HG03520 (cell line): ENCODE measurements around the gene MBD1.
"Not testable (repeated sequence)": the region's sequence is repeated elsewhere in the genome, so short reads cannot be mapped to it uniquely, and the experiment has no call there.

Experiments
- ATAC-seq: cut with Tn5 transposase; IDR thresholded peaks from one replicate; pipeline ENCODE4 v1.9.1; 2021; ENCODE audit warnings: mild to moderate bottlenecking, moderate library complexity; ENCODE audit not compliant: unreplicated experiment

MBD1 gene, protein sequence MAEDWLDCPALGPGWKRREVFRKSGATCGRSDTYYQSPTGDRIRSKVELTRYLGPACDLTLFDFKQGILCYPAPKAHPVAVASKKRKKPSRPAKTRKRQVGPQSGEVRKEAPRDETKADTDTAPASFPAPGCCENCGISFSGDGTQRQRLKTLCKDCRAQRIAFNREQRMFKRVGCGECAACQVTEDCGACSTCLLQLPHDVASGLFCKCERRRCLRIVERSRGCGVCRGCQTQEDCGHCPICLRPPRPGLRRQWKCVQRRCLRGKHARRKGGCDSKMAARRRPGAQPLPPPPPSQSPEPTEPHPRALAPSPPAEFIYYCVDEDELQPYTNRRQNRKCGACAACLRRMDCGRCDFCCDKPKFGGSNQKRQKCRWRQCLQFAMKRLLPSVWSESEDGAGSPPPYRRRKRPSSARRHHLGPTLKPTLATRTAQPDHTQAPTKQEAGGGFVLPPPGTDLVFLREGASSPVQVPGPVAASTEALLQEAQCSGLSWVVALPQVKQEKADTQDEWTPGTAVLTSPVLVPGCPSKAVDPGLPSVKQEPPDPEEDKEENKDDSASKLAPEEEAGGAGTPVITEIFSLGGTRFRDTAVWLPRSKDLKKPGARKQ

DNA sequence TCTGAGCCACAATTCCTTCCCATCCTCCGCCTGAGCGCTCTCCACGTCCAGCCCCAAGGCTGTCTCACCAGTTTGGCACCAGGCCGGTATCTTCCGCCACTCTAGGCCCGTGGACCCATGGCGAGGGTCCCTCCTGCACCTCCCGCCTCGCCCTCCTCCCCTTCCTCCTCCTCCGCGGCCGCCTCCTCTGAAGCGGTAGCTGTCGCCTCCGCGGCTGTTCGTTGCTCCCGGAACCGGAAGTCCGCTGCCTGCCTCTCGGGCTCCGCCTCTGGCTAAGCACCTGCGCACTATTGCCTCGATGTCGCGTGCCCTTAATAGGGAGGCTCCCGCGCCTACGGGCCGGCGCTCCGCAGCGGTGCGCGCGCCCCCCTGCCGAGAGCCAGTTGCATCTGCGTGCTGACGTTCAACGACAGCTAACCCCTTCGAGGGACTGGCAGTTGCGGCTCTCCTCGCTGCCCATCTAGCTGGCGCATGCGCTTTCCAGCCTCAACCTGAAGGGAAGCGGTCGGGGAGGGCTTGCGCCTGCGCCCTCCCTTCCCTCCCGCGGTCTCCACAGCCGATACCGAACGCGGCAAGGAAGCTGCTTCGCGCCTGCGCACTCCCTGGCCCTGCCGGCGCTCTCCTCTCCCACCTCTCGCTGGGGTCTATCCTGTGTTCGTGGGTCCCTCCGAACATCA, at the start of gene MBD1:
MBD1 (minus strand) TSS at position 229 of the 677 bp plus-strand sequence. CDS start 1,531 bp downstream, outside the sequence.
- peak; percentile 88 for ATAC-seq

DNA sequence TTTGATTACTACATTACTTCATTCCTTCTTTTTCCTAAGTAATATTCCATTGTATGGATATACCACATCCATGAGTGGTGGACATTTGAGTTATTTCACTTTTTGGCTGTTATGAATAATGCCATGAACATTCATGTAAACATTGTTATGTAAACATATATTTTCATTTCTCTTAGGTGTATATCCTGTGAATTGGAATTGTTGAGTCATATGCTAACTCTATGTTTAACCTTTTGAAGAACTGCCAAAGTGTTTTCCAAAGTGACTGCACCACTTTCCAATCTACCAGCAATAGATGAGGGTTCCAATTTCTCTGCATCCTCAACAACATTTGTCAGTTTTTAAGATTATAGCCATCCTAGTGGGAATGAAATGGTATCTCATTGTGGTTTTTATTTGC, 48.9 kb upstream of the MBD1 start:
- ATAC-seq: no peak

DNA sequence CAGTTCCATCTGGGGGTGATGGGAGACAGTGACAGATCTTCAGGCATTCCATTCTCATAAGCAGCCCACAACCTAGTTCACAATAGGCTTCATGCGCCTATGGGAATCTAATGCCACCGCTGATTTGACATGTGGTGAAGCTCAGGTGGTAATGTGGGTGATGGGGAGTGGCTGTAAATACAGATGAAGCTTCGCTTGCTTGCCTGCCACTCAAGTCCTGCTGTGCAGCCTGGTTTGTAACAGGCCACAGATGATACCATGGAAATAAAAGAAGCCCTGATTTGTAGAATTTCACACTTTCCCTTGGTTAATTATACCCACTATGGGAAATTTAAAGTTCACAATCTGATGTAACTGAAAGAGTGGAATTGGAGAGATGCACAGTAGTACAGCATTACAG, 46.7 kb upstream of the MBD1 start:
- no peak for ATAC-seq

DNA sequence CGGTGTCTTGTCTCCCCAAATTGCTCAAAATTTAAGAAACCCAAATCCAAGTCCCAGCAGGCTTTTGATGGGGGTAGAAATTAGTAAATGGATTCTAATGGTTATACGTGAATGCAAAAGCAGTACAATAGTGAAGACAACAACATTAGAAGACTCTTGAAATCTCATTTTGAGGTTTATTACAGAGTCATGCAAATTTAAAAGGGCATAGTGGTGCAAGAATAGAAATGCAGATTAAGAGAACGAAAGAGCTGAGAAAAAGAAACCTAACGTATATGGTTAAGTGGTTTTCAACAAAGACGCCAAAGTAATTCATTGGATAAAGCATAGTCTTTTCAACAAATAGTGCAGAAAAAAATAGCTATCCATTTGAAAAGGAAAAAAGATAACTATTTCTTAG, 39.4 kb upstream of the MBD1 start:
- peak; percentile 69 for ATAC-seq

DNA sequence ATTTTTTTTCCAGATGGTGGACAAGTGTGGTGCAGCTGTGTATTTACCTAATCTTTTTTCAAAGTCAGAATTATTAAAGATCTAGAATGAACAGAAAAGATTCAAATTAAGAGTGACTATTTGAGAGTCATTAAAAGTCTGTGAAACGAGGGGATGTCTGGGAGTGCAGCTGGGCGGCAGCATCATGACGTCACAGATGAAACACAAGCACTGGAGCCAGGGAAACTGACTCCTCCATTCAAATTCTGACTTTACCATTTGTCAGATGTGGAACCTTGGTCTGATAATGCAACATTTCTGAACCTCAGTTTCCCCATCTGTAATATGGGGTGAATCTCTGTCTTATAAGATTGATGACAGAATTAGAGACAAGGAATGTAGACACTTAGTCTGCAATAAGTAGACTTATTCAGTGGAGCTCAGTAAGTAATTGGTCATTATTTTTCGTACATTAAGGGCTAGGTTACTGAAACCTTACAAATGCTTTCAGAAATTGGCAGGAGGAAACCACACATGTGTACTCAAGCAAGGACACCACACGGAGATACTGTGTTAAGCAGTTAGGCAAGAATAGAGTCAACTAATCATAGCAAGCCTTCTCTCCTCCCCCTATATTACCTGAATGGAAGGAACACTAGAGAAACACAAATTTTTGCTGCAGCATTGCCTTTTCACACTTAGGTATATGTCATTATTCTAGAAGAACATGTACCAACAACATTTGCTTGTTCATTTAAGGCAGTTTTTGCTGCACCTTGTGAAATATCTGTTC, 34.0 kb upstream of the MBD1 start:
- peak; percentile 70 for ATAC-seq

DNA sequence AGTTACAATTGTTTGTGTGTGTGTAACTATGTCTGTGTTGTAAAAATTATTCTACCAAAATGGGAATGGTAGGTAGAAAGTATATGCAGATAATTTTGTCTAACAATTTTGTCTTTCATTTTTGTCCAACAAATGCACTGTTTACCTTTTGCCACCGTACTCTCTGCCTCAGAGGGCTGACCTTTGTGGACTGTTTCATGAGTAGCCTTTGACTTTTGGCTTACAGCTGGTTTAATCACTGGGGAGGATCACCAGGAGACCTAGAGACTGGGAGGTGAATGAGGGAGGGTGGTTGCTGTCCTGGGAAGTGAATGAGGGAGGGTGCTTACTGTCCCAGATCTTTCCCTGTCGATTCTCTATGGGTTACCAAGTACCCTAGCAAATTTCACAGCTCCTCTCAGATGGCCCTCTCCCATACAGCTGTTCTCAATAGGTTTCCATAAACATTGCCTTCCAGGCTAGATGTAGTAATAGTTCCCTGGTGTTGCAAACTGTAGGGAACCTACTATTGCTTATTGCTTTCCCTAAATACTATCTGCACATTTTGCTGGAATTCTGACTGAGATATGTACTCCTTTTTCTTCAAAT, 32.6 kb upstream of the MBD1 start:
- no peak for ATAC-seq

DNA sequence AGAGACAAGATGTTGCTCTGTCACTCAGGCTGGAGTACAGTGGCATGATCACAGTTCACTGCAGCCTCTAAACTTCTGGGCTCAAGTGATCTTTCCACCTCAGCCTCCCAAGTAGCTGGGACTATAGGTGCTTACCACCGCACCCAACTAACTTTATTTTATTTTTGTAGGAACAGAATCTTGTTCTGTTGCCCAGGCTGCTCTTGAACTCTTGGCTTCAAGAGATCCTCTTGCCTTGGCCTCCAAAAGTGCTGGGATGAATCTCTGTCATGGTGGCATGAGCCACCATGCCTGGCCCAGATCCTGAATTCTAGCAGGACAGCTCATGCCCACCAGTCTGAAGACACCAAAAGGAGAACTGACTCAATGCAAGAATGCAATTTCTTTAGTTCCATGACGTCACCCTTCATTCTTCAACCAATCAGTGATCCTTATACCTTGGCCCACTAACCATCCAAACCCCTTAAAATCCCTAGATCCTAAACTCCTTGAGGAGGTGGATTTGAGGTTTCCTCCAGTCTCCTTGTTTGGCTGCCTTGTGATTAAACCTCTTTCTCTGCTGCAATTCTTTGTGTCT, 31.8 kb upstream of the MBD1 start:
- peak; percentile 25 for ATAC-seq

DNA sequence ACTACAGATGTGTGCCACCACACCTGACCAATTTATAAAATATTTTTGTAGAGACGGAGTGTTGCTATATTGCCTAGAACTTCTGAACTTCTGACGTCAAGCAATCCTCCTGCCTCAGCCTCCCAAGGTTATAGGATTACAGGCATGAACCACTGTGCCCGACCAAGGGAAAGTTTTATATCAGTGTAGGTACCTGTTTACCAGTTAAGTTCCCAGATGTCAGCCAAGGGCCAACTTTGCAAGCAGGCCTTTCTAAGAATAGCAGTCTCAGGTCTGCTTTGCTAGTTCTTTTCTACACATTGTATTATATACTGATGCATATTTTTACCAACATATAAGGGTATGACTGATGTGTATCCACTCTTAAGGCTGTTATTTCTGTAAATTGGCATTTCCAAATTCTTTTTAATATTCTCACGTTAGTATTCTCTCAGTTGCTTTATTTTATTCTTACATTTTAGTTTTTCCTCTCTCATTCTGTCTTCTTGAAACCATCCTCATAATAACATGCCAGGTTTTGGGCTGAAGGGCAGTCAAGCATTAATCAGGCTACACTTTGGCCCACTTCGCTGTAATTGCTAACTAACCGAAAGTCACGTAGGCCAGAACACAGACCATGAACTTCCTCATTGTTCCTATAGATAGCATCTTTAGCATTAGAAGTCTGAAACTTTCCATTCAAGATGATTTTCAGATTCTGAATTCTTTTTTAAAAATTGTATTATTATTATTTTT, 31.1 kb upstream of the MBD1 start:
- peak; percentile 50 for ATAC-seq

DNA sequence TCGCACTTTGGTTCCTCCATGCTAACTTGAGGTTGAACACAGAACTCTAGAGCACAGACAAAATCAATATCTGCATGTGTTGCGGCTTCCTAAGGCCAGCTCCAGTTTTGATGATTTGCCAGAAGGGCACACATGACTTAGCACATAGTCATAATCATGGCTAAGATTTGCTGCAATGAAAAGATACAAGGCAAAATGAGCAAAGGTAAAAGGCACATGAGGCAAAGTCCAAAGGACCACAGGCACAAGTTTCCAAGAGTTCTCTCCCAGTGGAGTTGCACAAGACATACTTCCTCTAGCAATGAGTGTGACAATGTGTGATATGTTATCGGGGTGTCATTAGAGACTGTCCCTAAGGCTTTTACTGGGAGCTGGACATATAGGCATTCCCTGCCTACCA, 30.3 kb upstream of the MBD1 start:
- no peak for ATAC-seq

DNA sequence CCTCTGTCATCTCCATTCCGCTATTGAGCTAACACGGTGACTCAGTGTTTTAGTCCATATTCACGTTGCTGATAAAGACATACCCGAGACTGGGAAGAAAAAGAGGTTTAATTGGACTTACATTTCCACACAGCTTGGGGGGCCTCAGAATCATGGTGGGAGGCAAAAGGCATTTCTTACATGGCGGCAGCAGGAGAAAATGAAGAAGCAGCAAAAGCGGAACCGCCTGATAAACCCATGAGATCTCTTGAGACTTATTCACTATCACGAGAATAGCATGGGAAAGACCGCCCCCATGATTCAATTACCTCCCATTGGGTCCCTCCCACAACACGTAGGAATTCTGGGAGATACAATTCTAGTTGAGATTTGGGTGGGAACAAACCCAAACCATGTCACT, 28.8 kb upstream of the MBD1 start:
- ATAC-seq: no peak

DNA sequence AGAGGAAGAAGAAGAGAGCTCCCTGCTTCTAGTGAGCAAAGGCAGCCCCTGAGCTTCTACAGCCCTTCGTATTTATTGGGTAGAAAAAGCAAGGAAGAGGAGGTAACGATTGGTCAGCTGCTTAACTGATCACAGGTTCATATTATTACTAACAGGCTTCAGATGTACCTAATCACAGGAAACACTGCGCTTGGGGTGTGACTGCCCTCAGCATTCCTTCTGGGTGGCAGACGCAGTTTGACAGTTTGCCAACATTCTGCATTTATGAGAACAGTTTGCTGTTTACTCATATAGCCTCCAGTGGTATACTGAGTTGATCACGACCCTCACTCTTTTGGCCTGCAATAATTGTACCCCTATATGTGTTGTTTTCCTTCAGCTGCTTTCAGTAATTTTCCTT, 27.5 kb upstream of the MBD1 start:
- not testable (repeated sequence) for ATAC-seq

DNA sequence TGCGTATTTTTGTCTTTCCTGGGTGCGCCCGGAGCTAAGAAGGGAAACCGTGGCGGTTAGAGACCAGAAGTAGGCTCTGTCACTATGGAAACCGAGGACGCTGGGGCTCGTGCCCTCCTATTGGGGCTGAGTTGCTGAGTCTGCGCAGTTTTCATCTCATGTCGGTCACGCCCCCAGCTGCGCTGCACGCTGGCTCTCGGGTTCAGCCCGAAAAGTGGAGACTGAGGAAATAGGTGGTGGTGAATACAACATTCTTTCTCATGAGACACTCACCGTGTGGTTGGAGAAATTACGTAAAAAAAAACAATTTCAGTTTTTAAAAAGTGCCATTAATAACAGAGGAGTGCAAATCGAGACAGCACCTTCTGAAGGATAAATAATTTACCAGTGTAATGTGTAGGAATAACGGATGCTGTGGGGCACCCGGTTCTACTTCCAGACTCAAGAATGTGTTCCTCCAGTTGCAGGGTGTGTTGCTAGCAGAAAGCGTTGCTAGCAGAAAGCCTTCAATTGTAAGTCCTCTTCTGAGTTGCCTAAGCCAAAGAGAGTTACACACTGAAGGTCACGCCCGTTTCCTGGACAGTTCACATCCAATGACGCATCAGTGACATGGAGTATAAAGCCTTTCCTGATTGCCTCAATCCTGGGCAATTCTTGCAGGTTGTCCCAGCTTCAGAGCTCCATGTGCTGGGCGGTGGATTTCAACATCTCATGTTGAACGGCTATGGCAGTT, 26.6 kb upstream of the MBD1 start:
- ATAC-seq: peak; percentile 92

DNA sequence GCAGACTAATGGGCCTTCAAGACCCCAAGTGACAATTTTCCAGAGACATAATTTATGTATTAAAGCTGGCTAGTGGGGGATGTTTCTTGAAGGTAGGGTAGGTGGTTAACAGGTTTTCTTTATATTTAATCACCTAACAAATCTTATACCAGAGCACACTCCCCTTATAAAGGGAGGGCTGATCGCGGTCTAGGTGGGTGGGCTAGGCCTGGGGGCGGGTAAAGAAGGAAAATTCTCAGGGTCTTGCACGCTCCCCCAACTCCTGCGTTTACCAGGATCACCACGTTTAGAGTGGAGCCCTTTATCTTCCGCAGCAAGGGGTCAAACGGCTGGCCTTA, 26.0 kb upstream of the MBD1 start:
- no peak for ATAC-seq

DNA sequence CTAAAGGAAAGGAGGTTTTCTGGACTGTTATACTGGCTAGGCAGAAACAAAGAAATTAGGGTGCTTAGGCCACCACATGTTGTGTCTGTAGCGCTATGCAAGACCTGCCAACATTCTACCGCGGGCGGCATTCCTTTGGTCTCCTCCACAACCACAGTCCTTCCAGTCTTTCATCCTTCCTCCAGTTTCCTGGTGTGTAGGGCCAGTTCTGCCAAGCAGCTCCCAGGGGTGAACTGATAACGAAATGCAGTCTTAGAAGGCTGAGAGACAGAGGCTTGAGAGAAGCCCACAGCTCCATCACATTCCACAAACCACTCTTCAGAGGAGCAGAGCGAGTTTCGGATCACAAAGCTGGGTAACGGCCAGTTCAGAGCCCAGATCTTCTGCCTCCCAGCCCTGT, 25.6 kb upstream of the MBD1 start:
- ATAC-seq: no peak

DNA sequence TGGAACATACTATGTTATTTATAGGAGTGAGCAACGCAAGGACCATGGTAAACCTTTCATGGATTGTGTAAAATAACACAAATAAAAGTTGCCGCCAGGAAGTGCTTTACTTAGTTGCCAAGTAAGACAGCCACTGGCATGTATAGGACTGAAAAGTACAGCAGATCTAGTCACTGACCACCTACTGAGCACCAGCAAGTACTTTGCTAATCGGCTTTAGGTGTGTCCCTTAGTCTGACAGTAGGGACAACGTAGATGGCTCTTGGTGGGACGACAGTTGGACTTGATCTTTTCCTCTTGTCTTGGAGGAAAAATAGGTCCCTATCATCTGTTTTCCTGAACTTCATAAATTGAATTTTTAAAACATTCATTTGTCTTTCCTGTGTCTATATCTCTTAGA, 19.8 kb upstream of the MBD1 start:
- ATAC-seq: no peak

DNA sequence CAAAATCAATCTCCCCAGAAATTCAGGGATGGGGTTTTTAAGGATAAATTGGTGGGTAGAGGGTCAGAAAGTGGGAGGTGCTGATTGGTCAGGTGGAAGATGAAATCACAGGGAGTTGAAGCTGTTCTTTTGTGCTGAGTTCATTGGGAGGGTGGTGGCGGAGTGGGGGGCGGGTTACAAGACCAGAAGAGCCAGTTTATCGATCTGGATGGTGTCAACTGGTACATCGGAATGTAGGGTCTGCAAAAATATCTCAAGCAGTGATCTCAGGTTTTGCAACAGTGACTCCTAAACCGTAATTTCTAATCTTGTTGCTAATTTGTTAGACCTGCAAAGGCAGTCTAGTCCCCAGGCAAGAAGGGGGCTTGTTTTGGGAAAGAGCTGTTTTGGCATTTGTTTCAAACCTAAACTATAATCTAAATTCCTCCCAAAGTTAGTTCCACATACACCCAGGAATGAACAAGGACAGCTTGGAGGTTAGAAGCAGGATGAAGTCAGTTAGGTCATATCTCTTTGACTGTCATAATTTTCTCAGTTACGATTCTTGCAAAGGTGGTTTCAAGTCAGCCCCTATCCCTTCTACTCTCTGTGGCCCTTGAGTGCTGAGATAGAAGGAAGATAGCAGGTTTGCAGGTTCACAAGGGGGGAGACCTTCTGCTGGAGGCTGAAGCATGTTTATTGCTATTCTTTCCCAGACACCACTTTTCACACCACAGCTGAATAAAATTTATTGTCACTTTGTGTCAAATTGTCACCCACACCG, 18.5 kb upstream of the MBD1 start:
- no peak for ATAC-seq

DNA sequence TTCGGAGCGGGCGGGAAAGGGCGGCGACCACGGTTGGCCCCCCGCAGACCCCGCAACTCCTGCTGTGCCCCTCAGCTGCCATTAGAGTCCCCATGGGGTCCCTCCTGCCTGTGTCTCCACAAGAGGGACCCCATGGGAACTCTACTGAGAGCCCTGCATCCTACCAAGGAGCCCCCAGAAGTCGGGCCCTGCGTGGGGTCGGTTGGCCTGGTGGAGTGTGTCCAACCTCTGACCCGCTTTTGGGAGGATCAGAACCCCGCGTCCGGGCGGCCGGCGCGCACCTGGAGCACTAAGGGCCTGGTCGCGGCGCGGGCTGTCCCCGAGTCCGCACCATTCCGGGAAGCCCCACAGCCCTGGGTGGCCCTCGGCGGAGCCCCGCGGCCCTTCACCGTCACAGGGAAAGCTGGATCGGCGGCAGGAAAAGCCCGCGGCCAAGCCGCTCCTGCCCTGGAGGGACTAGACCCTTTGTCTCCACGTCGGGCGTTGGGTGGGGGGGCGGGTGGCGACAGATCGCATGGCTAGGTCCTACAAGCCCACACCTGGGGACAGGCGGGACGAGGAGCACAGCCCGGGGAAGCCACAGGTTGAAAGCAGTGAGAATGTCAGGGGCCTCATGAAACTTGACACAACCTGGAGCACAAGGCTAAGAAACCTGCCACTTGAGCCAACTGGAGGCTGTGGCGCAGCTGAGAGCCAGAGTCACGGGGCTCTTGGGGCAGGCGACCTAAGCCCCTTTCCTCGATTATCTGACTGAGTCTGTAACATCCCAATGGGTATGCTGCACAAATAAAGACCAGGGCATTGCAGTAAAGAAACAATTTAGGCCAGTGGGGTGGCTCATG, 17.3 kb upstream of the MBD1 start:
- ATAC-seq: no peak
